NCI-H524 (cell line): ENCODE measurements around the gene CNNM4.
"Not testable (repeated sequence)": the region's sequence is repeated elsewhere in the genome, so short reads cannot be mapped to it uniquely, and the experiment has no call there.

Experiments
- DNase-seq, 2 experiments: peaks; one replicate each; lab custom pipeline; 2025; lab: John Stamatoyannopoulos, UW

The CNNM4 gene

DNA sequence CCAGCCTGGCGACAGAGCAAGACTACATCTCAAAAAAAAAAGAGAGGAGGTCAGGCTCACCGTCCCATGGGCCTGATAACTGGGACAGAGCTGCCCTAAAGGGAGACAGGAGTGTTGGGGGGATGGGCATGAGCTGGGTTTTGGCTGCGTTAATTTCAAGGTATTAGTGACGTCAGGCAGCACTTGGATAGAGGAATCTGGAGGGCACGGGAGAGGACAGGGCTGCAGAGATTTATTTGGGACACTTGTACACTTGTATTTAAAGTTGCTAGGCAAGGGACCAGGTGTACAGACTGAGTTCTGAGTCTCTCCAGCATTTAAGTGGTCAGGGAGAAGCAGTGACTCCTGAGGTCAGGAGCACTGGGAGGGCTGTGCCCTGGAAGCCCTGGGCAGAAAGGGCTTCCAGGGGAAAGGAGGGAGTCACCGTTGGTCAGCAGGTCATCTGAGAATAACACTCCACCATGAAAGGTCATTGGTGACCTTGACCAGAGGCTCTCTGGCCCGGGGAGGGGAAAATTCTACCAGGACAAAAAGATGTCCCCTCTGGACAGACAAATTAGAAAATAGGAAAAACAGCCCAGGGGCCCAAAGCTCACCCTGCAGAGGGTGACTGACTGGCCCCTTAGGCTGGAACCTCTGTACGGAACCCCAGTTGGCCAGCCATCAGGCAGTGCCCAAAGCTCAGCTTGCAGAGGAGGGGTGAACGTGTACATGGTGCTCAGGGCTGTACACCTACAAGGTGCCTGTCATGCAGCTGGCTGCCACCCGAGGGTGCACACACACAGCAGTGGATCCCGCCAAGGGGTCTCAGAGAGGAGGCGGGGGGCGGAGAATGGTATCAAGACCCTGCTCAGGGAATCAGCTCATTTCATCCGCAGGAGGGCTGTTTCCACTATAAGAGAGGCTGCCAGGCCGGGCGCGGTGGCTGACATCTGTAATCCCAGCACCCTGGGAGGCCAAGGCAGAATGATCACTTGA lies 32.4 kb downstream of the CNNM4 start:
- DNase-seq: no peak

DNA sequence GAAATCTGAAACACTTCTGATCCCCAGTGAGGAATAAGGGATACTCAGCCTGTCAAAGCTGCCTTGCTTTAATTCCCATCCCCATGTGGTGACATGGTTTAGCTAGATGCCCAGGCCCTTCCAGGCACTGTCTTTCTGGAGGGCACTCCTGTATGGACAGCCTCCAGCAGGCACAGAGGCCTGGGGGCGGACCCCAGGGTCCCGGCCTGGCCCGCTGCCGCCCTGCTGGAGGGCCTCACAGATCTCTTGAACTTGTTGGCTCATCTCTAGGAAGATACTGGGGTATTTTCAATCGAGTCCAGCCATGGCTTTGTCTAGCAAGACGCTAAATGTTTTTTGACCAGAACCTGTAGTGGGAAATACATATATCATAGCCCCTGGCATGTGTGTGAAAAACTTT lies 34.4 kb downstream of the CNNM4 start:
- no peak for DNase-seq

DNA sequence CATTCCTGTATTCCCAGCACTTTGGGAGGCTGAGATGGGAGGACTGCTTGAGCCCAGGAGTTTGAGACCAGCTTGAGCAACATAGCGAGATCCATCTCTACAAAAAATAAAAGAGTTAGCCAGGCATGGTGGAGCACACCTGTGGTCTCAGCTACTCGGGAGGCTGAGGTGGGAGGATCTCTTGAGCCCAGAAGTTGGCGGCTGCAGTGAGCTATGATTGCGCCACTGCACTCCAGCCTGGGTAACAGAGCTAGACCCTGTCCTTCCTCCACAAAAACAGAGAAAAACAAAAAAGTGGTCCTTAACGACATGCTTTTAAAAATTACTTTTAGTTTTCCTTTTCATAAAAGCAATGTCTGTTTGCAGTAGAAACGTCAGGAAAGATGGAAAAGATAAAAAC lies 35.8 kb downstream of the CNNM4 start:
- DNase-seq: not testable (repeated sequence)

DNA sequence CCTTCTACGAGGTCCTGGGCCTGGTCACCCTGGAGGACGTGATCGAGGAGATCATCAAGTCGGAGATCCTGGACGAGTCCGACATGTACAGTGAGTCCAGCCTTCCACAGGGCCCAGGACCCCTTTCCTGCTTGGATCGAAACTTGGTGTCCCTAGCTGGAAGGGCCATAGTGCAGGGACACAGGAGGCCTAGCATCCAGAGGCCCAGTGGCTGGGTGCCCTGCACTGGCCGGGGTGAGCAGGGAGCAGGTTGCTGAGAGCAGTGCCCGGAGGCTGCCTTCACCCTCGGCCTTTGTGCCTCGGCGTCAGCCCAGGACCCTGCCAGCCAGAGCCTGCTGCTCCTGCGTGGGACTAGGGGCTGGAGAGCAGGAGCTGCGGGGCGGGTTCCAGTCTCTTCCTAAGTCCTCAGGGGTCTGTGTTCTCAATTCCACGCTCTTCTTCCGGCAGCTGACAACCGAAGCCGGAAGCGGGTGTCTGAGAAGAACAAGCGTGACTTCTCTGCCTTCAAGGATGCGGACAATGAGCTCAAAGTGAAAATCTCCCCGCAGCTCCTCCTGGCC lies 36.4 kb downstream of the CNNM4 start:
- no peak for DNase-seq

DNA sequence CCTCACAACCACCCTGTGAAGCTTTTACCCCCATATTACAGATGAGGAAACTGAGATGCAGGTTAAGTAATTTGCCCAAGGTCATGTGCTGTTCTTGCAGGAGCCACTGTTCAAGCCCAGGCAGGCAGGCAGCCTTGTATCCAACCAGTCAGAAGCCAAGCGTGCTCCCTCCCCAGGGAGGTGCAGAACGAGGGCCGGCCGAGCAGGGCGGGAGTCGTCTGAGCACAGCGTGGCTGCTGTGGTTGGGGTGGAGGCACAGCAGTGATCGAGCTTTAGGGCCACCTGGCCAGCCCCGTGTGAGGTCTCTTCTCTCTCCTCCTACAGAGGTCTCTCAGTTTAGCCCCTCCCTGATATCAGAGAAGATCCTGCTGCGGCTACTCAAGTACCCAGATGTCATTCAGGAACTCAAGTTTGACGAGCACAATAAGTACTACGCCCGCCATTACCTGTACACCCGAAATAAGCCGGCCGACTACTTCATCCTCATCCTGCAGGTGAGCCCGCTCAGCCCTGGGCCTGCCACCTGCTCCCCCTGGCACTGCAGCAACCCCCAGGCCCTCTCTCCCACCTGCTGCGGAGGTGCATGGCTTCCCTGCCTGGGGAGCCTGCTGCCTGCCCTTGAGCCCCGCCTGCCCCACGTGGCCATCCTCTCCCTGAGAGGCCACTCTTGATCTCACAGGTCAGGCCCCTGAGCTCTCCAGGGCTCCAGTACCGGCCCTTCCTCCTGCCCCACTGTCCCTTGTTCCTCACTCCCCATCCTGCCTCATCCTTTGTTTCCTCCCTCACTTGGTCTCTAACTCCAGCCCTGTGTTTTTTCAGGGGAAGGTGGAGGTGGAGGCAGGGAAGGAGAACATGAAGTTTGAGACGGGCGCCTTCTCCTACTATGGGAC lies 38.3 kb downstream of the CNNM4 start:
- no peak for DNase-seq

DNA sequence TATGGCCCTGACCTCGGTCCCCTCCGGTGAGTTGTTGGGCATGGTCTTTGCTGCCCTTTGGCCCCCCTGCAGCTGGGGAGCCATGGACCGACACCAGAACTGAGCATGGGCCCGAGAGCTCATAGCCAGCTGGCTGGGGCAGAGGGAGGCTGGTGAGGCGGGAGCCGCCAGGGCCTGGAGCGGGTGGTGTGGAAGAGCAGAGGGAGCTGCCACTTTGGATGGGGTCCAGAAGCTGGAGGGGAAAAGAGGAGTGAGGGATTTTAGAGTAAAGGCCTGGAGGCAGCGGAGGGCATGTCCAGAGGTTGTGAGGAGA lies 38.9 kb downstream of the CNNM4 start:
- no peak for DNase-seq

DNA sequence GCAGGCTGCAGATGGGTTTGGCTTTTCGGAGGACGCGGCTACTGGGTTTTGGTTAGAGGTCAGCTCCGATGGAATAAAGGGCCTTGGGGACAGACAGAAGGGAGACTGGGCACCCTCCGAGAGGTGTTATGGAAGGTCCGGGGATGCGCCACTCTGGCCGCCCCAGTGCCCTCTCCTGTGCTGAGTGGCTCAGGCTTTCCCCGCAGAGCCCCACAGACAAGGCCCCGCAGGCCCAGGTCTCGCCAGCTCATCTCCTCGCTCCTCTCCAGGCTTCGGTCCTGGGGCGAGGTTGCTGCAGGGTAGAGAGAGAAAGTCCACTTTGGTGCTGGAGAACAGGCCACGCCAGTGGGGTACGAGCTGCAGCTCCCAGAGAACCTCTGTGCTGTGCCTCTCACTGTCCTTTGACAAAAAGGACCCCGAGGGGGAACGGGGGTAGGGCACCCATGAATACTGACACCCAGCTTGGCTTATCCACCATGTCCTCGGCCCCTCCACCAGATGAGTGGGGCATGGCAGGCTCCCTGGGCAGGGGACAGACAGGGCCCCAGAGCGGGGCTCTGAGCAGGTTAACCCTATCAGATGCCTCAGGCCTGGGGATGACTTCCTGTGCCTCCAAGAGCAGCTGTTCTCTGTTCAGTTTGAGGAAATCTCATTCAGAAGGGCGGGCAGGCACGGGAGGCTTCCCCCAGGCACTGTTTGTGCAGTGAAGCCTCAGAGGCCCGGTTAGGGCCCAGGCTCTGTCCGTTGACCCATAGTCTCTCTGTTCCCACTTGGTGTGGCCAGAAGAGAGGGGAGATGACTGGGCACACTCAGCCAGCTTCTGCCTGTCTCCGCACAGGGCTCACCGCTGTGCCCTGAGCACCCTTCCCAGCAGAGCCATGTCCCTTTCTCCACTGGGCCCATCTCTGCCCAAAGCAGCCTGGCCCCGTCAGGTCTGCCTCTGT lies 39.6 kb downstream of the CNNM4 start:
- no peak for DNase-seq

DNA sequence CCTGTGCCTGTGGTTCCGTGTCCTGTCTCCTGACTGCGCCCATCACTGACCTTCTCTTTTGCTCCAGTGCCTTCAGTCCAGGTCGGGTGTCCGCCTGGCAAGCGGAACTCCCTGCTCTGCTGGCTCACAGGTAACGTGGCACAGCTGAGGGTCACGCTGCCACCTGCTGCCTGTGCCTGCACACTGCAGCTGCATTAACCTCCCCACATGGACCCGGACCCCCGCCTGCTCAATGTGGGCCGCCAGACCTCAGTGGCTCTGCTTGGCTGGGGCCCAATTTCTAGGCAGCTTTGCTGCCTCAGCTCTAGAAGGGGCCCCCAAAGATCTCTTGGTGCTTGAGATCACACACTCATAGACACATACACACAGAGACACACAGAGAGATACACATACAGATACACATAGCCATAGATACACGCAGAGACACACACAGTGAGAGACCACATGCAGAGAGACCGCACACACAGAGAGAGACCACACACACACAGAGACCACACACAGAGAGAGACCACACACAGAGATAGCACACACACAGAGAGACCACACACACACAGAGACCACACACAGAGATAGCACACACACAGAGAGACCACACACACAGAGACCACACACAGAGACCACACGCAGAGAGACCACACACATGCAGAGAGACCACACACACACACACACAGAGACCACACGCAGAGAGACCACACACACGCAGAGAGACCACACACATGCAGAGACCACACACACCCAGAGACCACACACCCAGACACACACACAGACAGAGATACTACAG lies 40.5 kb downstream of the CNNM4 start:
- DNase-seq: peak; percentile 9 to 53

DNA sequence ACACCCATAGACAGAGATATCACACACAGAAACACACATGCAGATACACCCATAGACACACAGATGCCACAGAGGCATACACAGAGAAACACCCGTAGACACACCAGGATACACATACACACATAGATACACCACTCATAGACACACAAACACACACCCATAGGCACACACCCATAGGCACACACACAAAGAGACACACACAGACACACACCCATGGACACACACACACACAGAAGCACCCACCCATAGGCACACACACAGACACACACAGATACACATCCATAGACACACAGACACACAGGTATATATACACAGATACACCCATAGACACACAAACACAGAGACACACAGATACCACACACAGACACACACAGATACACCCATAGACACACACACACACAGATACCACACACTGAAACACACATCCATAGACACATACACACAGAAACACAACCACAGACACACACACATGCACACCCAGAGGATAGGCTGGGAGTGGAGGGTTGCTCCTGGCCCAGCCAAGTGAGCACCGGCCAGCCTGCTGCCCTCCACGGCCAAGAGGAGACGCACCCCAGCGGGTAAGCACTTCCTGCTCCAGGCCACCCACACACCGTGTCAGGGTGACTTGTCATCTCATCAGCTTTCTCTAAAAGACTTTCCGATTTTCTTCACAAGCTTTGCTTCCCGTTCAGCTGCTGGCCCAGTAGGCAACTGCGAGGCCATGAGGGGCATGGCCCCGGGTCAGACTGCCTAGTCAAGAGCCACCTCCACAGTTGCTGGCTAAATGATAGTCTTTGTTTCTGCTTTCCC lies 41.3 kb downstream of the CNNM4 start:
- no peak for DNase-seq

DNA sequence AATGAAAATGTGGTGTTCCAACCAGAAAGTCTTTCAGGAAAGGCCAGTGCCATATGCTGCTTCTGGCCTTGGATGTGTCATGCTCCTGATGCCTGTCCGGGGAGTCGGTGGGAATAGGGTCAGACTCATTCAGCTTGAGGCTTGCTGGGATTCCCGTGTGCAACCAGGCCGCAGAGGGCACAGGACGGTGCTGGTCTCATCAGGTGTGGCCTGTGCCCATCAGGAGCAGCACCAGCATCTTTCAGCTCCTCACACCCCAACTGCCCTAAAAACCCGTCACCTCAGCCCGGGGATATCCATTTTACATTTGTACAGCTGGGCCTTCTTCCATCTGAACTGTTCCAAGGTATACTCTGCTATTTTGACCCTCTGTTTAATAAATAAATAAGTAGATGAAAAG lies 42.0 kb downstream of the CNNM4 start:
- DNase-seq: no peak

DNA sequence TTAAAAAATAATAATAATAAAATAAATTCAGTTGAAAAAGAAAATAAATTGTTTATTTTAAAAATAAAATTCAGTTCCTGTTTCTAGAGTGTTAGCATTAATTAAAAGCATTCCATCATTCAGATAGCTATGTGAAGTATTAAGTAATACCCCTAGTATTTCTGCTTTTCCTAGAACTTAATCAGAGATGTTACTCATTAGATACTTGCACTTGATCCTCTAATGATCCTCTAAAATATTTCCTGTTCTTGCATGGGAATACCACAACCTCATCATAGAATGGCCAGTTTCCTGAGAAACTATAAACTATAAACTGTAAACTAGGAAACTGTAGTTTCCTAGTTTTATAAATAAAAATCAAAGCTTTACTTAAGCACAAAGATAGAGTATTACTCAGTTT lies 44.3 kb downstream of the CNNM4 start:
- no peak for DNase-seq

DNA sequence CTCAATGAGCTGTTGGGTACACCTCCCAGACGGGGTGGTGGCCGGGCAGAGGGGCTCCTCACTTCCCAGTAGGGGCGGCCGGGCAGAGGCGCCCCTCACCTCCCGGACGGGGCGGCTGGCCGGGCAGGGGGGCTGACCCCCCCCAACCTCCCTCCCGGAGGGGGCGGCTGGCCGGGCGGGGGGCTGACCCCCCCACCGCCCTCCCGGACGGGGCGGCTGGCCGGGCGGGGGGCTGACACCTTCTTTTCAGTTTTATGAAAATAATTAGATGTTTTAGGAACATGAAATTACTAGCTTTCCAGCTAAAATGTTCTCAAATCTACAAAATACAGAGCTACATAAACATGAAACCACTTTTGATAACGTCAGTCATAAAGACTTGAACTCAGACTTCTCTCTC lies 45.2 kb downstream of the CNNM4 start:
- DNase-seq: not testable (repeated sequence)

DNA sequence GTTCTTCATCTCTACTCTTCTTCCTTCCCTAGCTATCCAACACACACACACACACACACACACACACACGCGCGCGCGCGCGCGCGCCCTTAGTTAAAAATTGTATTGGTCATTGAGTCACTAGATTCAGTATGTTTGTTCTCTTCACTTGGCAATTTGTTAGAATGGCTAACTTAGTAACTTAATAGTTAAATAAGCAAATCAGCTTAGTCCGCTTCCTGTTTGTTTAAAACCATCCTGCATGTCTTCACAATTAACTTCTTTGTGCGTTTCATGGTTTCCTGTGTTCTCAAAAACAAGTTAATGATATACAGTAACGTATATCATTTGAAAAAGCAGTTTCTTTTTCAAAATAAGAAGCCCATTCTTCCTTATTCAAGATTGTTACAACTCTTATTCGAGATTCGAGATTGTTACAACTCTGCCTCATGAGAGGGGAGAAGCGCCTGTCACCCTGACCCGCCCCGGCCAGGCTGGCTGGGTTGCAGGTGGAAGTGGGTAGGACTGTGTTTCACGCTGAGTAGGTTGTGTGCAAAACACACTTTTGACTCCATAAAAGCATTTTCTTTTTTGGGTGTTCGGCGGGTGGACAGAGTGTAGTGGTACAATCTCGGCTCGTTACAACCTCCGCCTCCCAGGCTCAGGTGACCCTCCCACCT lies 45.9 kb downstream of the CNNM4 start:
- DNase-seq: no peak

DNA sequence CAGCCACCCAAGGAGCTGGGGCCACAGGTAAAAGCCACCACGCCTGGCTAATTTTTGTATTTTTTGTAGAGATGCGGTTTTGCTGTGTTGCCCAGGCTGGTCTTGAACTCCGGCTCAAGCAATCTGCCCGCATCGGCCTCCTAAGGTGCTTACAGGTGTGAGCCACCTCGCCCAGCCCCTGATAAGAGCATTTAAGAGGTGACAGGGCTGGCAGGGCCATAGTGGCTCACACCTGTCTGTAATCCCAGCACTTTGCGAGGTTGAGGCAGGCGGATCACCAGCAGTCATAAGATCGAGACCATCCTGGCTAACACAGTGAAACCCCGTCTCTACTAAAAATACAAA lies 46.4 kb downstream of the CNNM4 start:
- no peak for DNase-seq

DNA sequence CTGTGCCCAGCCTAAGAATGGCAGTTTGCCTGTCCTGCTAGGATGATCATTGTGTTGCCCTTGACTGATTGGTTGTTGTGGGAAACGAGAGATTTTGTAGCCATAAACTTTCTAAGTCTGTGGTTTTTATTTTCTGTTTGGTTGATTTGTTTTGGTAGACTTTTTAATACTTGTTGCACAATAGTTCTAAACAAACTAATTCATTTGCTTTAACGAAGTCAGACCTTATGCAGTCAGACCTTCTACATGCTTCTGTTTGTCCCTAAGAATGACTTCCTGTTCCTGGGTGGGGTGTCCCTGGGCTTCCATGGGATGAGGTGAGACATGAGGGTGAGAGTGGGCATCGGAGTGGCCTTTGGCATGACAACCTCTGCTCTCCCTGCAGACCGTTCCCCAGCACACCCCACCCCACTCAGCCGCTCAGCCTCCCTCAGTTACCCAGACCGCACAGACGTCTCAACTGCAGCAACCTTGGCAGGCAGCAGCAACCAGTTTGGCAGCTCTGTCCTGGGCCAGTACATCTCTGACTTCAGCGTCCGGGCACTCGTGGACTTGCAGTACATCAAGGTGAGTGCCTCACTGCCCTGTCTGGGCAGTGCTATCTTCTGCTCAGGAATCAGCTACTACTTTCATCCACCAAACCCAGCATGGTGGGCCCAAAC lies 47.6 kb downstream of the CNNM4 start:
- no peak for DNase-seq

DNA sequence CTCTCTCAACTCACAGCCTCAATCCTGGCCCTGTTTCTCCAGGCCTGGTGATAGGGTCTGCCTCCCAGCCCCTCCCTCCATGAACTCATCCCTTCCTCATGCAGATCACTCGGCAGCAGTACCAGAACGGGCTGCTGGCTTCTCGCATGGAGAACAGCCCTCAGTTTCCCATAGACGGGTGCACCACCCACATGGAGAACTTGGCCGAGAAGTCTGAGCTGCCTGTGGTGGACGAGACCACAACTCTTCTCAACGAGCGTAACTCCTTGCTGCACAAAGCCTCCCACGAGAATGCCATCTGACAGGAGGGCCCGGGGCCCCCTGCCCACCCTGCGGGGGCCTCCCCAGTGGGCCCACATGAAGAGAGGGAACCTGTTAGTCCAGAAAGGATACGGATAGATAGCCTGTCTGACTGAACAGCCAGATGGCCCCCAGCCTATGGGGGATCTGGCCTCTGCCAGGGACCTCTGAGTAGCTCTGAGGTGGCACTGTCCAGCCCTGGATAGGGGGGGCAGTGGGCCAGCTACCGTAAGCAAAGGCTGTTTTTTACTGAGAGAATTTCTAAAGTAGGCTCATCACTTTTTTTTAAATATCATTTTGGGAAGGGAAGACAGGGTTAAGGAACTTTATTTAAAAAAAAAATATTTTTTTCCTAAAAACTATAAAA lies 48.6 kb downstream of the CNNM4 start:
- DNase-seq: no peak

DNA sequence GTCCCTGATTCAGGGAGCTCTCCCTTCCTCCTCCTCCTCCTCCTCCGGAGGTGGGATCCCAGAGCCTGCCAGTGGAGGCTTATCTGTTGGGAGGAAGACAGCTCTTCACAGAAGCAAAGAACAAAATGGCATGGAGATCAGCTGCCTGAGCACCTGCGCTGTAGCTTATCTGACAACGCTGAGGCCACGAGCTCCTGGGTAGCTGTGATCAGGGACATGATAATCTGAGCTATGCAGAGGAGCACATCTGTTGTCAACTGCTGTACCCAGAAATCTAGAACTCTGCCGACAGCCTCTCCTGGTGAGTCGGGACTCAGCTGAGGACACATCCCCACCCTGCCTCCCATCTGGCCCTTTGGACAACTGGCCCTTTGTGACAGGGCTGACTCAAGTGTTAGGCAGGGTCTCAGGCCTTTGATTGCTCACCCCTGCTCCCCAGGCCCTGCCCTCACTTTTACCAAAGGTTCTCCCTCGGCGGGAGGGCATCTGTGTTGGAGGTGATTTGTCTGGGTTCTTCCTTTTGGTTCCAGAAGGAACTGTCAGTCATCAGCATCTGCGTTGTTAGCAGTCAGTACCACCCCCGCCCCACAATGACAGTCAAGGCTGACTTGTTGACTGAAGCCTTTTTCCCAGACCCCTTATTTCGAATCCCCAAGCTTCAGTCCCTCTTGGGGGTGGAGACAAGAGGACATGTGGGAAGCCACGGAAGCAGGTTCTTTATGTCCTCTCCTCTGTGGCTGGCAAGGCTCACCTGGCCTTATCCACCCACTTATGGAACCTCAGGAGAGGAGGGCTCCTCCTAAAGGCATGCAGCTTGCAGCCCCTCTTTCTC lies 49.5 kb downstream of the CNNM4 start:
- DNase-seq: no peak
